Neutrophil (primary cell): Measurements from ENCODE around the gene LOXL1.

Experiments used
- H3K27ac ChIP-seq: fragments of 200-600 bp; sonication (generic); 2 replicates; pipeline ENCODE4 v1.5.1; 2016; ENCODE audit warnings: mild to moderate bottlenecking, moderate library complexity
- H3K27me3 ChIP-seq: fragments of 200-600 bp; sonication (generic); 2 replicates; pipeline ENCODE4 v1.6.0; 2016; ENCODE audit warnings: mild to moderate bottlenecking
- H3K36me3 ChIP-seq: fragments of 200-600 bp; sonication (generic); 2 replicates; pipeline ENCODE4 v1.5.1; 2017
- H3K4me1 ChIP-seq, 2 experiments: fragments of 200-600 bp in 1 of 2; sonication (generic) in 1 of 2; 1 replicate in 1 of 2; 2 replicates in 1 of 2; pipeline versions ENCODE4 v1.5.1 to v1.6.1; 2013 to 2016; ENCODE audit warnings: low read depth in 1 of 2, low read length in 1 of 2, mild to moderate bottlenecking in 1 of 2, moderate library complexity in 1 of 2; ENCODE audit not compliant: control insufficient read depth in 1 of 2, insufficient read depth in 1 of 2
- H3K4me3 ChIP-seq, 2 experiments: fragments of 200-600 bp in 1 of 2; sonication (generic) in 1 of 2; 1 replicate in 1 of 2; 2 replicates in 1 of 2; pipeline ENCODE4 v1.5.1; 2013 to 2016; ENCODE audit warnings: low read depth in 1 of 2, low read length in 1 of 2, mild to moderate bottlenecking in 1 of 2, moderate library complexity in 1 of 2
- H3K9me3 ChIP-seq: fragments of 200-600 bp; sonication (generic); 2 replicates; pipeline ENCODE4 v1.5.1; 2016
- TF ChIP-seq, protein P1 (sequence below): fragments of 200-600 bp; sonication (generic); IDR thresholded peaks from 2 replicates; pipeline ENCODE4 v1.5.1; 2016; ENCODE audit warnings: antibody characterized with exemption

LOXL1 gene

DNA sequence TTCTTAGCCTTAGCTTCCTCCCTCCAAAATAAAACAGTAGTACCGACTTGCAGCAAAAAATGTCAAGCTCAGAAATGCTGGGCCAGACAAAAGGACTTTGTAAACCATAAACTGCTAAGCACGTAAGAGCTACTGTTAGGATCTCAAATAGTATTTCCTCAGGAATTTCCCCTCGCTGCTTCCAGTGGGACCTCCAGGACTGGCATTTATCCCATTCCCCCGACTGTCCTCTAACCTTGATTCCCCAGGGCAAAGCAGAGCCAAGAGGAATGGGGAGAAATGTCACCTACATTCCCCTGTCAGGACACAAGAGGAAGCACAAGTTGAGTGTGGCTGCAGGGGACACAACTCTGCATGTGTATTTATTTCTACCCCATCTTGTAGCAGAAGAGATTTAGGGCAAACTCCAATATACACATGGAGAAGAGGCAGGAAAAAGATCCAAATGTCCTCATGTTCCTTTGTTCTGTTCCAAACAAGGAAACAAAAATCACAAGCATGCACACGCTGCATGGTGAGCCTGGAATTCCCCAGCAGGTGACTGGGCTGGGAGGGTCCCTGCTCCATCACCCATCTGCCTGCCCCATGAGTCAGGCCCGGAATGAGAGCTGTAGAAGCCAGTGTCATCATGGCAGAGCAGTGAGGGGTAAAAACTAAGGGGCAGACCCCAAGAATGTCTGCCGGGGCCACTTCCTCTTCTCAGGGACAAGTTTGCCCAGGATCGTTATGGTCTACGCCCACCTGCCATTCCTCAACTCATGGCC, 61.6 kb downstream of the LOXL1 start:
- no peaks in the 10 kb centered on the region for H3K36me3 ChIP-seq
- H3K9me3 ChIP-seq, result no peaks in the 10 kb centered on the region
- peaks cover 29 to 36% of the 10 kb centered on the region in 2 experiments for H3K4me1 ChIP-seq
- H3K27ac ChIP-seq, result no peak overlapping the region
- TF ChIP-seq, protein P1, sequence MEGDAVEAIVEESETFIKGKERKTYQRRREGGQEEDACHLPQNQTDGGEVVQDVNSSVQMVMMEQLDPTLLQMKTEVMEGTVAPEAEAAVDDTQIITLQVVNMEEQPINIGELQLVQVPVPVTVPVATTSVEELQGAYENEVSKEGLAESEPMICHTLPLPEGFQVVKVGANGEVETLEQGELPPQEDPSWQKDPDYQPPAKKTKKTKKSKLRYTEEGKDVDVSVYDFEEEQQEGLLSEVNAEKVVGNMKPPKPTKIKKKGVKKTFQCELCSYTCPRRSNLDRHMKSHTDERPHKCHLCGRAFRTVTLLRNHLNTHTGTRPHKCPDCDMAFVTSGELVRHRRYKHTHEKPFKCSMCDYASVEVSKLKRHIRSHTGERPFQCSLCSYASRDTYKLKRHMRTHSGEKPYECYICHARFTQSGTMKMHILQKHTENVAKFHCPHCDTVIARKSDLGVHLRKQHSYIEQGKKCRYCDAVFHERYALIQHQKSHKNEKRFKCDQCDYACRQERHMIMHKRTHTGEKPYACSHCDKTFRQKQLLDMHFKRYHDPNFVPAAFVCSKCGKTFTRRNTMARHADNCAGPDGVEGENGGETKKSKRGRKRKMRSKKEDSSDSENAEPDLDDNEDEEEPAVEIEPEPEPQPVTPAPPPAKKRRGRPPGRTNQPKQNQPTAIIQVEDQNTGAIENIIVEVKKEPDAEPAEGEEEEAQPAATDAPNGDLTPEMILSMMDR, result no peak
- H3K27me3 ChIP-seq, result no peaks in the 10 kb centered on the region
- no peak overlapping the region for H3K4me3 ChIP-seq

DNA sequence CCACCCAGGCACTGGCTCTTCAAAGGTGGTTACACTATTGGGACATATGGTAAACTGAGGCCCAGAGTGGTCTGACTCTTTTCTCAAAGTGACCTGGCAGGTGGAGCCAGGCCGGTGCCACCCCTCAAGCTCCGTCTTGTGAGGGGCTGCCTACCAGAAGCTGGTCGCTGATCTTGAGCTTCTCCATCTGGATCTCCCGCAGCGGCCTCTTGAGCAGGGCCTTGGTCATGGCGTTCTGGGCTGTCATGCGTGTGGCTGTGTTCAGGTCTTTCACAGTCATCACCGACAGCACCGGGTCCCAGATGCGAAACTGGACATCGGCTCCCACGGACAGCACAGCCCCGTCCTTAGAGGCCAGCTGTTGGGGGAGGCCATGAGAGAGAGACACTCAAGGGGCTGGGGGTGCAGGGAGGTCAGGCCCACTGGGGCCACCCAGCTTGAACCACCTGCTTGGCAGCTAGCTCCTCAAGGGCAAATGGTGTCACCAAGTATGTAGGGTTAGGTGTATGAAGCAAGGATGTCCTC, 62.2 kb downstream of the LOXL1 start:
- H3K4me1 ChIP-seq, result peaks cover 31 to 36% of the 10 kb centered on the region in 2 experiments
- H3K36me3 ChIP-seq, result no peaks in the 10 kb centered on the region
- no peaks in the 10 kb centered on the region for H3K27me3 ChIP-seq
- no peaks in the 10 kb centered on the region for H3K9me3 ChIP-seq
- no peak overlapping the region for H3K4me3 ChIP-seq
- TF ChIP-seq, protein P1, result no peak
- no peak overlapping the region for H3K27ac ChIP-seq

DNA sequence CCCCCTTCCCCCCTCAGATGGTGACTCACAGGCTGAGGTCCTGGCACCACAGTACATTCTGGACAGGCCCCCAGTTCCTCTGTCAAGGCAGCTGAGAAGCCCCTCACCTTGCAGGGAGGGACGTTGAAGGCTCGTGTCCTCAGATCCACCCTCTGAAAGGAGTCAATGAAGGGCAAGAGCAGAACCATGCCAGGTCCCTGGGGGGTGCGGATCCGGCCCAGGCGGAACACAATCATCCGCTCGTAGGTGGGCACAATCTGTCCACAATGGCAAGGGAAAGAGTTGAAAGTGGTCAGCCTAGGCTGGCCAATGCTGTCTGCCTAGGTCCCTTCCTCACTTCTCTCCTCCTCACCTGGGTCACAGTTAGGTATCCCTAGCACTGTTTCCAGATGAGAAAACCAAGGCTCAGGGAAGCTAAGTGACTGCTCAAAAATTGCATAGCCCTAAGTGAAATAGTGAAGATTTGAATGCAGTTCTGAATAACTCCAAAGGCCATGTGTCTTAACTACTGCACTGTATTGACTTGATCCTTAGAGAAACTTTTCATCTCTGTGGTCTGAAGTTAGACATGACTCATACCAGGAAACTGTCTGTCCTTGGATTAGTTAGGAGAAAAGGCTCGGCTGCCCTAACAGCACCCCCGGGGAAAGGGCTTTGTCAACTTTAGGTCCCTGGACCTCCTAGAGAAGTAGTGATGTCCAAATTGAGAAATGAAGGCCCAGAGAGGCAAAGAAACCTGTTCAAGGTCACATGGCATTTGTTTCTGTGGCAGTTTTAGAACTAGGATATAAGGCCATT, 62.9 kb downstream of the LOXL1 start:
- no peaks in the 10 kb centered on the region for H3K9me3 ChIP-seq
- no peak overlapping the region for H3K27ac ChIP-seq
- TF ChIP-seq, protein P1, result no peak
- no peaks in the 10 kb centered on the region for H3K36me3 ChIP-seq
- no peaks in the 10 kb centered on the region for H3K27me3 ChIP-seq
- peaks cover 38 to 42% of the 10 kb centered on the region in 2 experiments for H3K4me1 ChIP-seq
- no peak overlapping the region for H3K4me3 ChIP-seq

DNA sequence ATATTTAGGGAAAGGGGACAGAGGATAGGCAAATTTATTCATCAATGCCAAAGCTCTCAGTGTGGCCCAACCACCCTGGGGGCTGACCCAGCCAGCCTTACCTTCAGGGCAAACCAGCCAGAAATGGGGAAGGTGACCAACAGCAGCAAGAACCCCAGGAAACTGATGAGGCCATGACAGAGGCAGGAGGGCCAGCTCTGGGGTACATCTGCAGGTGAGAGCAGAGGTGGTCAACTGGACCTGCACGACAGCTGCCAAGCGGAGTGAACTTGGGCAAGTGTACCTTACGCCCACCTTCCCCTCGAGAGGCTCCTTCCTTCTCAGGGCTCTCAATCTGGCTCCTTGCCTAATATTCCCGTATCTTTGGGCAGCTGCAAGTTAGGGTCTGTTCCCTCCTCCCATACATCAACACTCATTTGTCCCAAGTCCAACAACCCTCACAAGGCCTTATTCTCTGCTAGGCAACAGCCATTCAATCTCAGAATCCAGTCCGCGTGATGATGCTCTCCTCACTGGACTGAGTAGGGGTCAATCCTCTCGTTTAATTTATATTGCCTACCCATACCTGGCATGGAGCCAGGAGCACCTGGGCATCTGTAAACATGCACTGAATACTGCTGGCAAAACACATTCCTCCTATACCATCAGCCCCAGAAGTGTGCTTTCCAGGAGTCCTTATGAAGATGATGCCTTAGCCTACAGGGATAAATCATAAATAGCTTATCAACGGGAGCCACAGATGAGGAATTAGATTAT, 64.2 kb downstream of the LOXL1 start:
- Histone ChIP-seq H3K27ac (no peak overlapping the region), H3K36me3 (no peaks in the 10 kb centered on the region), H3K4me1 (peaks cover 37% of the 10 kb centered on the region in 2 experiments), H3K9me3 (no peaks in the 10 kb centered on the region), H3K4me3 (no peak overlapping the region), H3K27me3 (no peaks in the 10 kb centered on the region)
- TF ChIP-seq, protein P1, result no peak

DNA sequence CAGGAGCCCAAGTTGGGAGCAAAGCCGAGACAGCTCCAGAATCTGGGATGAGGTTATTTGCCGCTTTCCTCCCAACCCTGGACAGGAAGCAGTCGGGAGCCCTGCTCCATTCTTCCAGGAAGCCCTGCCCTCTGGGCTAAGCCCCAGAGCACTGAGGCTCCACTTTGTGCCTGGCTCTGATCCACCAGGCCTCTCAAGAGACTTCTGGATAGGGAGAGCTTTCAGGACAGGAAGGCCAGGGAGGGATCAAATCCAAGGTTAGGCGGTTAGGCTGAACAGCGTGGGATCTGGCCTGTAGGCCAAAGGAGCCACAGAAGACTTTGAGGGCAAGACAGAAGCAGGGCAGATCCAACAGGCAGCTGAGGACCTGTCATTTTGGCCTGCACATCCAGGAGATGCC, 65.0 kb downstream of the LOXL1 start:
- no peaks in the 10 kb centered on the region for H3K36me3 ChIP-seq
- H3K4me1 ChIP-seq, result peaks cover 45% of the 10 kb centered on the region in 2 experiments
- H3K4me3 ChIP-seq, result peak overlapping the region; percentile 80 to 97
- H3K27me3 ChIP-seq, result no peaks in the 10 kb centered on the region
- H3K27ac ChIP-seq, result peak overlapping the region; percentile 91
- TF ChIP-seq, protein P1, result no peak
- no peaks in the 10 kb centered on the region for H3K9me3 ChIP-seq
